Breast epithelium (tissue), 4 donors: Measurements from ENCODE around the gene PLCG2. TPM values are rescaled to one million over a fixed set of nuclear protein-coding genes. Genes with fewer than 3 reads are reported as not detected.

ENCODE experiments used
- DNase-seq, 2 donors: peaks; one replicate each; pipeline ENCODE4 v3.0.0-alpha.2; 2019; ENCODE audit warnings: low spot score in 2 of 2
- H3K27ac ChIP-seq, 2 donors: fragments of 200-600 bp; sonication (generic) in 1 of 2; one replicate each; pipeline ENCODE4 v1.5.1; 2016 to 2019; ENCODE audit warnings: mild to moderate bottlenecking in 1 of 2
- H3K27me3 ChIP-seq, 2 donors: fragments of 200-600 bp; sonication (generic) in 1 of 2; one replicate each; pipeline versions ENCODE4 v1.5.1 to v1.6.0; 2017 to 2019; ENCODE audit warnings: control low read depth in 1 of 2, mild to moderate bottlenecking in 1 of 2
- H3K36me3 ChIP-seq: fragments of 200-600 bp; one replicate; pipeline ENCODE4 v1.5.1; 2019
- H3K4me1 ChIP-seq, 2 donors: fragments of 200-600 bp; sonication (generic); one replicate each; pipeline ENCODE4 v1.5.1; 2016 to 2019; ENCODE audit warnings: control low read depth in 1 of 2
- H3K4me3 ChIP-seq, 3 donors: fragments of 200-600 bp; sonication (generic); 1 replicate in 2 of 3; 2 replicates in 1 of 3; pipeline ENCODE4 v1.5.1; 2016 to 2019; ENCODE audit warnings: mild to moderate bottlenecking in 3 of 3, moderate library complexity in 2 of 3
- H3K9me3 ChIP-seq, 2 donors: fragments of 200-600 bp; sonication (generic) in 1 of 2; one replicate each; pipeline ENCODE4 v1.5.1; 2016 to 2019; ENCODE audit warnings: control low read depth in 1 of 2
- CTCF ChIP-seq, 3 donors: fragments of 450-650 bp; IDR thresholded peaks; one replicate each; pipeline ENCODE4 v1.5.1; 2016 to 2017; ENCODE audit warnings: antibody characterized with exemption in 3 of 3, mild to moderate bottlenecking in 3 of 3, moderate library complexity in 3 of 3
- POLR2A ChIP-seq: fragments of 450-650 bp; IDR thresholded peaks from one replicate; pipeline ENCODE4 v1.6.1; 2016; ENCODE audit warnings: antibody characterized with exemption, mild to moderate bottlenecking, moderate library complexity
- POLR2AphosphoS5 ChIP-seq, 3 donors: sonication (generic); formaldehyde crosslinking; IDR thresholded peaks; one replicate each; pipeline ENCODE4 v1.6.1; 2017; ENCODE audit warnings: antibody characterized with exemption in 3 of 3
- intact Hi-C: fragments of 100-400 bp; cut with DNase I; formaldehyde crosslinking; loops from one replicate; pipeline ENCODE4 v1.15.1; 2023; ENCODE audit warnings: low total_unique reads
- total RNA-seq, 3 donors: library from RNA; depleted of rRNA; stranded (reverse); fragments of >200 nt; gene quantifications; one replicate each; pipeline ENCODE4 v1.1.0, GENCODE V29; 2016

The PLCG2 gene
- 10 to 100 TPM; 14.6 to 24.6 (median 24.3) TPM for total RNA-seq

GRCh38 chr16:81778861-81779535 lies at the start of gene PLCG2:
TSS of gene PLCG2 (plus strand) at chr16:81779291. CDS start at chr16:81785990, 6,699 bp downstream.
- H3K9me3 ChIP-seq = no peaks in the 10 kb centered on the region
- peak within 1 kb of the TSS; percentile 71 to 84 for H3K27ac ChIP-seq
- intact Hi-C loops = no loop called here
- no peaks in the 10 kb centered on the region for H3K4me1 ChIP-seq
- H3K36me3 ChIP-seq = no peaks in the 10 kb centered on the region
- DNase-seq = peak; percentile 57 to 65
- peak in 1 of 3 donors; percentile 13 for TF ChIP-seq POLR2AphosphoS5 (IDR thresholded peaks at IDR 0.05)
- no peak for TF ChIP-seq POLR2A
- TF ChIP-seq CTCF (IDR thresholded peaks at IDR 0.05) = no peak
- peak within 1 kb of the TSS; percentile 63 to 86 (median 80) for H3K4me3 ChIP-seq
- no peaks in the 10 kb centered on the region for H3K27me3 ChIP-seq

GRCh38 chr16:81729451-81729850 lies 49.6 kb upstream of the PLCG2 start:
- H3K9me3 ChIP-seq = no peaks in the 10 kb centered on the region
- H3K27me3 ChIP-seq = no peaks in the 10 kb centered on the region
- TF ChIP-seq POLR2AphosphoS5 (IDR thresholded peaks at IDR 0.05) = no peak
- TF ChIP-seq POLR2A = no peak
- no peak for TF ChIP-seq CTCF (IDR thresholded peaks at IDR 0.05)
- intact Hi-C loops = no loop called here
- H3K4me3 ChIP-seq = no peak overlapping the region
- H3K36me3 ChIP-seq = no peaks in the 10 kb centered on the region
- no peak overlapping the region for H3K27ac ChIP-seq
- peaks cover 0 to 7% of the 10 kb centered on the region in 2 donors for H3K4me1 ChIP-seq
- DNase-seq = no peak

- TF ChIP-seq POLR2AphosphoS5 (IDR thresholded peaks at IDR 0.05) (no peak), CTCF (IDR thresholded peaks at IDR 0.05) (peak; percentile 67 to 74 (median 67))
- H3K4me3 ChIP-seq = peak overlapping the region; percentile 27 to 69 (median 49)
- H3K27ac ChIP-seq = peak overlapping the region; percentile 58 to 90
- H3K9me3 ChIP-seq = no peaks in the 10 kb centered on the region
- DNase-seq = peak; percentile 61 to 79
- H3K36me3 ChIP-seq = no peaks in the 10 kb centered on the region
- intact Hi-C loops = no loop called here
- peaks cover 0 to 7% of the 10 kb centered on the region in 2 donors for H3K4me1 ChIP-seq
- no peaks in the 10 kb centered on the region for H3K27me3 ChIP-seq
These were observed 48.7 kb upstream of the PLCG2 start for GRCh38 chr16:81730090-81731051.

GRCh38 chr16:81731649-81732048 lies 47.4 kb upstream of the PLCG2 start:
- intact Hi-C loops = no loop called here
- Histone ChIP-seq H3K4me1 (peaks cover 0 to 7% of the 10 kb centered on the region in 2 donors), H3K27me3 (no peaks in the 10 kb centered on the region), H3K27ac (peak overlapping the region in 1 of 2 donors; percentile 38), H3K4me3 (no peak overlapping the region), H3K36me3 (no peaks in the 10 kb centered on the region), H3K9me3 (no peaks in the 10 kb centered on the region)
- TF ChIP-seq POLR2A (no peak), CTCF (IDR thresholded peaks at IDR 0.05) (no peak), POLR2AphosphoS5 (IDR thresholded peaks at IDR 0.05) (no peak)
- DNase-seq = no peak

GRCh38 chr16:81732699-81733098 lies 46.4 kb upstream of the PLCG2 start:
- no peak overlapping the region for H3K4me3 ChIP-seq
- peaks cover 0 to 7% of the 10 kb centered on the region in 2 donors for H3K4me1 ChIP-seq
- intact Hi-C loops = no loop called here
- no peak for TF ChIP-seq POLR2A
- TF ChIP-seq POLR2AphosphoS5 (IDR thresholded peaks at IDR 0.05) = no peak
- no peak for TF ChIP-seq CTCF (IDR thresholded peaks at IDR 0.05)
- no peak overlapping the region for H3K27ac ChIP-seq
- DNase-seq = no peak
- no peaks in the 10 kb centered on the region for H3K36me3 ChIP-seq
- H3K9me3 ChIP-seq = no peaks in the 10 kb centered on the region
- H3K27me3 ChIP-seq = no peaks in the 10 kb centered on the region
